Fibroblast of upper back skin (primary cell): ENCODE results near the gene CHSY1.

Experiments used
- DNase-seq: peaks from one replicate; pipeline ENCODE4 v3.0.0-alpha.2; 2013

CHSY1 gene

DNA sequence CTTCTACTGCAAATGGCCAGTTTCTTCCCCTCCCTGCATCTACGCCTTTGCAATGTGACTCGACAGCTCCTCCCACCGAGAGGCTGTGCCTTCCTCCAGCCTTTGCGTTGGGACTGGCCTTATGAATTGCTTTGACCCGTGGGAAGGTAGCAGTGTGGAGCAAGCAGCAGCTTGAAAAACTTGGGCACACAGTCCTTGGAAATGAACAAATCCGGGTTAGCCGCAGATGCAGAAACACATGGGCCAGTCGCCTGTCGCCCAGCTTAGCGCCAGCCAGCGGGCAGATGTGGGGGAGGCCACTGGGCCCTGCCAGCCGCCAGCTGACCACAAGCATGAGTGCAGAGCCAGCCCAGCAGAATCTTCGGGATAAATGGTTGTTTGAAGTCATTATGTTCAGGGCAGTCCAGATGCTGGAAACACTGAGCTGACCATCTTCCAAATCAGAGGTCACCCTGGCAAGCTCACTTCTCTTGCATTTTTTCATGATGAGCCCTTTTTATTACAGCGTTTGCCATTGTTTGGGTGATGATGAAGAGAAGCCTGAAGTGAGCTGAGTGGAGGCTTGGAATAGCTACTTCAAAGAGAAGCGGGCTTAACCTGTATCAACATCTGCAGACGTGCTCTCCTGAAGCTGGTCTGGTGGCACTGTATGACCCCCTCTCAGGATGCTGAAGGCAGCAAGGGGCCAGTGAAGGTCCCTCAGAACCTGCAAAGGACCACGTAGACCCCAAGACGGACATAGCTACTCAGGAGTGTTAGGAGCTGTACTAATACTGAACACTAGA lies 15.7 kb upstream of the CHSY1 start:
- DNase-seq, result peak; percentile 75

DNA sequence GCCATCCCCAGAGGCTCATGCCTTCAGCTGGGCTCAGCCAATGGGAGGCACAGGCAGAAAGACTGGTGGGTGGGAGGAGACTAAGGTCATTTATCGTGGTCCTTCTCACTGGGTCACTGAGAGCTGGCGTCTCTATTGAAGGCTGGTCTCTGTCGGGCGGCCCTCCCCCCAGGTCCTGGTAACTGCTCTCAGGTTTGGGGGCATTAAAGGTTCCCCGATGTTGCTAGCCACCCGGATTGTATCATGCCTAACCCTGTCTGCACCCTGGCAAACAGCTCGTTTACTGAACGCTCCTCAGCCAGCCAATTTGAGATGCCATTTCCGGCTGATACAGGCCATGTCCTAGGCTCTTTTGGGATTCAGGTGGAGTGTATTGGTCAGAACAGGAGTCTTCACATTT lies 14.9 kb upstream of the CHSY1 start:
- DNase-seq, result no peak

DNA sequence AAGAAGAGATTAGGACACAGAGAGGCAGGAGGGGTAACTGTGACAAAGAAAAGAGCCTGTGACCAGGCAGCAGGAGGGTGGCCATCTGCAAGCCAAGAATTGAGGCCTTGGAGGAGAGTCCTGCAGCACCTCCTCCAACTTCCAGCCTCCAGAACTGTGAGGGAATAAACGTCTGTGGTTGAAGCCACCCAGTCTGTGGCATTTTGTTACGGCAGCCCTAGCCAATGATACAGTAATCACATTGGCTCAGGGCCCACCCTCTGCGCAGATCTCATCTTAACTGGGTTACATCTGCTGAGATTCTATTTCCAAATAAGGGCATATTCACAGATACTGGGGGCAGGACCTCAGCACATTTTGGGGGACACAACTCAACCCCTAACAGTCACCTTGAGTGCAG lies 14.2 kb upstream of the CHSY1 start:
- peak; percentile 86 for DNase-seq

DNA sequence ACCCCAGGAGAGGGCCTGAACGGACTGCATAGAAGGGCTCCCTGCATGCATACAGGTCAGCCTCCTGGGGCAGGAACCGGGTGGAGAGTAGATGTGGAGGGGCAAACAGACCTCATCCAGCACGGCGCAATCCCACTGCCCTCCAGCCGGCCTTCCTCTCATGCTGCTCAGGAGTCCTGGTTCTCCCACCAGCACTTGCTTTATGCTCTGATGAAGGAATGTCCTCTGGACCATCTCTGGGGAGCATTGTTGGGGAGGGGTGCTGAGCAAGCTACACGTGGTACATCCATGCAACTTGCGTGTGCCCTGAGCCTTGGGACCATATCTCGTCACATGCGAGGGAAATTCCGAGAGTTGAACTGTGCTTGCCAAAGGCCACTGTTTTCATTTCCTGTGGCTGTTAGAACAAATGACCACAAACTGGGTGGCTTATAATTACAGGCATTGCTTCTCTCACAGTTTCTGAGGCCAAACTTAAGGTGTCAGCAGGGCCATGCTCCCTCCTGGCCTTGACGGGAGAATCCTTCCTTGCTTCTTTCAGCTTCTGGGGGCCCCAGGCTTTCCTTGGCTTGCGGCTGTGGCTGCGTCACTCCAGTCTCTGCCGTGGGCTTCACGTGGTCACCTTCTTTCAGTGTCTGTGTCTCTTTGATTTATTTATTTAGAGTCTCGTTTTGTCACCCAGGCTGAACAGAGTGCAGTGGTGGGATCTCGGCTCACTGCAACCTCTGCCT lies 13.2 kb upstream of the CHSY1 start:
- no peak for DNase-seq

DNA sequence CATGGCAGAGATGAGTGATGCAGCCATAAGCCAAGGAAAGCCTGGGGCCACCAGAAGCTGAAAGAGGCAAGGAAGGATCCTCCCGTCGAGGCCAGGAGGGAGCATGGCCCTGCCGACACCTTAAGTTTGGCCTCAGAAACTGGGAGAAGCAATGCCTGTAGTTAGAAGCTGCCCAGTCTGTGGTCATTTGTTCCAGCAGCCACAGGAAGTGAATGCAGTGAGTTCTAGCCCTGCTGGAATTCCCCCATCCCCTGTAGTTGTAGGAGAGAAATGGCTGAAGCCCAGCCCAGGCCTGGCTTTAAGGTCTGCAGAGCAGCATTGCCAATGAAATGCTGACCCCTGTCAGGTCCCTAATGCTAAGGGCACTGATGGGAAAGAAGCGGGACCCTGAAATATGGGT lies 12.2 kb upstream of the CHSY1 start:
- no peak for DNase-seq

DNA sequence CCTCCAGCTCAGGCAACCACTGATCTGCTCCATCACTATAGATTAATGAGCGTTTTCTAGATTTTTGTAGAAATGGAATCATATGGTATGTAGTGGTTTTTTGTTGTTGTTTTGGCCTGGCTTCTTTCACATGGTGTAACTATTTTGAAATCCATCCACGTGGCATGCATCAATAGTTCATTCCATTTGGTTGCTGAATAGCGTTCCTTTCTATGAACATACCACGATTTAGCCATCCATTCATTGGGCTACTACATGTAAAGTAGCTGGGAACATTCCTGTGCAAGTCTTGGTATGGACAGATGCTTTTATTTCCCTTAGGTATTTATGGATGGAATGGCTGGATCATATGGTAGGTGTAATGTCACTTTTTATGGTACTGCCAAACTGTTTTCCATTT lies 10.7 kb upstream of the CHSY1 start:
- no peak for DNase-seq

DNA sequence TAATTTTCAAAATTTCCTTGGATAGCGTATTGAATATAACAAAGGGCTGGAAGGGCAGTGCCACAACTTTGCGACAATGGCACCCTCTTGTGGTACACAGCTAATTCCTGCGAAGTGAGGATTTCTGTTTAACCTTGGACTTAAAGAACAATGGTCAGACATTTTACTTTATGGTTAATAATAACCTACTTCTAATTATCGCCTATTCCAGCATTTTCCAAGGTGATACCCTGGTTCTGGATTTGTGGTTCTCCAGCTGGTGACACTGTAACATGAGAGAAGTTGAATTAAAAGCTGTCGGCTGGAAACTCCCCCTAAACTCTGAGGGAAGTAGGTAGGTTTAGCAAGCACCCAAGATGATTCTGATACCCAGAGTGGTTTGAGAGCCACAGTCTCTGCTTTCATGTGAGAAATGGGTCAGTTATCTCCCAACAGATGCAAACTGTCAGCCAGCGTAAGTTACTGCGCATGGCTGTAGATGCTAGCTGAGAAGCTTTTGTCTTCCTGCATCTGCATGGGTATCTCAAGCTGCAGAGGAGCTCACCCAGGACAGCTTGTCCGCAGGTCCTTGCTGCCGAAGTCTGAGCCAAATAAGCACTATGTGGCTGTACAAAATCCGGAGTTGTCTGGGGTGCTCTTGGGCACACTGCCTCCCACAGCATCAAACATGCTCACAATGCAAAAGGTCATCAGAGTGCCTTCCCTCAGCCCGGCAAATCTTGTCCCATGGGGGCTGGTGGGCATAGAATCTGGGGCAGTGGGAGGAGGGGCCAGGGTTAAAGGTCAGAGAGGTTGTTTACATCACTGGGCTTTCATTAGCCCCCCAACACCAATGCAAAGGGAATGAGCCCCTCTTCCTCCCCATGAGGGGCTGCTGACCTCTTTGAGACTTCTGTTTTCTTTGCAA lies 6.6 kb upstream of the CHSY1 start:
- peak; percentile 72 for DNase-seq

DNA sequence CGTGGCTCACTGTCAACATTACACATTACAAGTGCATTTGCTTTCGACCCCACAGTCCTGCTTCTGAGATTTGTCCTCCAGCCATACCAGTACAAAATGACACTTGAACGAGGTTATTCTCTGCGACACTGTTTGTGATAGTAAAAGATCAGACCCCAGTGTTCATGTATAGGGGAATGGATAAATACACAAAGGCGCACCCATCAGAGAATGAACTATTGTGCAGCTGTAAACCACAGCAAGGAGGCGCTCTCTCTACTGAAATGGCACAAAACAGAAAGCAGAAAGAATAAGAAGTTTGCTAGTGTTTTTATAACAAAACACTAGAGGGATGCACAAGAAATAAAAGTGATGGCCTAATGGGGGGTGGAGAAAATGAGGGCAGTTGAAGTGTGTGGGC lies 4.9 kb upstream of the CHSY1 start:
- DNase-seq, result no peak

DNA sequence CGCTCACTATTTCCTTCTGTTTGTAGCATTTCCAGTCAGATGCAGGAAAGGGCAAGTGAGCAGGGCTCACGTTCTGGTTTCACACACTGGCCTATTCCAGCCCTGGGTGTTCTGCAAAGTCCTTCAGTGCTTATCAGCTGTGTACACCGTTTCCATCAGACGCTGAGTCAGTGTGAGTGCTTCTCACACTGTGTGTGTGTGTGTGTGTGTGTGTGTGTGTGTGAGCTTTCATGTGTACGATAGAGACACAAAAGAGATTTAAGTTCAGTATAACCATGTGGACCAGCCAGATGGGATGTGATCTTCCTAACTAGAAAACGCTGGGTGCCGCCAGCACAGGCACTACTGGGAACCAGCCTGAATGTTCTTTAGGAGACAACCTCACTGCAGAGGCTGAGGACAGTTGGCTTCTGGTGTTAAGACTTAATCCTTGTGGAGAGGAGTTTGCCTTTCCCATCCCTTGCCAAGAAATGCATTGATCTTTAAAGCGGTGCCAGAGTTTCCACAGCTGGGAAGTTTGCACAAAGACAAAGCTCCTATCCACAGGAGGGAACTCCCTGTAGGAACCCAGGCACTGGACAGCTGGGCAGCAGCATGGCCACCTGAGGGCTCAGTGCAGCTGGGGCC lies 3.9 kb upstream of the CHSY1 start:
- peak; percentile 53 for DNase-seq

DNA sequence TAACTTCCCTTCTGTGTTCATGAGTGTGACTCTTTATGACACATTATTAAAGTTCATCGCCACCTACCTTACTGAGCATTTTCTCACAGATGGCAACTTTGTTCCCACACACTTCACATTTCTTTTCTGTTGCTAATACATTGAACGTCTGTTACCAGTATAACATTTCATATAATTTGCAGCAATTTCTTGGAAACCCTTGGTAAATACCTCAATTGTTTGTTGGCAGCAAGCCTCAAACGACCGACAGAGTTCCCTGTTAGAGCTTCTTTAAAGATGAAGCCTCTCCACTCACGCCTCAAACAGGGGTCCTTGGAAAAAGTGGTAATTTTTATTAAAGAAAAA lies 3.2 kb upstream of the CHSY1 start:
- DNase-seq, result no peak

DNA sequence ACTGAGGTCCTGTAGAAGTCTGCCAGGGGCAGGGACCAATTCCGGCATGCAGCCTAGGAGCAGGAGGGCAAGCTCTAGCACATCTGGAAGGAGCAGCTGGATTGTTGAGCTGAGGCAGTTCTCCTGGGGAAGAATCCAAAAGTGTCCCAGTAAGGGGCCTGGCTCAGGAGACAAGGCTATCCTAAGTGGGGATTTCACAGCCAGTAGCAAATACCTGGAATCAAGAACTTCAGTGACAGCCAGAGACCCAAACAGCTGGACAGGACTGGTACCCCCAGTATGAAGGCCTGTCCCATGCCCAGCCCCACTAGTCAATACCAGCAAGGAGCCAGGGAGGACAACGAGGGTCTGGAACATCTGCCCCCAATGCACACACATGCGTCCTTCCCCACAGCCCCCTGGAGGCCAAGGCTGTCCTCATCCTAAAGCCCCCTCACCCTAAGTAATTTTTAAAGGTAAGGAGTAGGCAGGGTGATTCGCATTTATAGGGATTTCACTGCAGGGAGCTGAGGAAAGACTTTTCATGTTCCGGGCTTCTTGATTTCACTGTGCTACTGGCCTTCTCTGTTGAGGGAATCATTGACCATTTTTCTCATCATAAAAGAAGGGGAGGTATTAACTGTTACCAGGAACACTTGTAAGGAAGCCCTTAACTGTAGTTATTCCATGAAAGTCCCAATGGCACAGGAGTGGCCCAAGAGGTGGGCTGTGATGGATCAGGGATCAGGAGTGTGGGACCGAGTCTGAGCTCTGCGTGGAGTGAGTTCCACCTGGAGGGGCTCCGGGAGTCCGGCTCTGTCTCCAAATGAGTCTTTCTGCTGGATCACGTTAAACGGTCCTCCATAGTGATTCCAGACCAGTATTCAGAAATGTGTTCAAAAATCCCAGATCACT lies 2.6 kb upstream of the CHSY1 start:
- no peak for DNase-seq

DNA sequence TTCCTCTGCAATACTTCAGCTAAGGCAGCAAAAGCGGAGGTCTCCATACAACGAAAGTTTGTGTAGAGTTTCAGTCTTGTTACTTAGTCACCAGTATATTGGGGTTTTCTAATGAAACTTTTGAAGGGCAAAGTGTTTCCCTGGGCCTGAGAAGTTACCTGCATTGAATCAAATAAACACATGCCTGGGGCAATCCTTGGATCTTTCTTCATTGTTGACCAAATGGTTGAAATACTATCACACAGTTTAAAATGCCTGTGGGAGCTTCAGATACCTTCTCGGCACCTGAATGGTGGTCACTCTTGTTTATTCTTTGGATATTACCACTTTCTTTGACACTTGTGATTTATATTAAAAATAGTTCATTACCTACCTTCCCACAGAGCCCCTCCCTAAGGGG lies 988 bp upstream of the CHSY1 start:
- no peak for DNase-seq

DNA sequence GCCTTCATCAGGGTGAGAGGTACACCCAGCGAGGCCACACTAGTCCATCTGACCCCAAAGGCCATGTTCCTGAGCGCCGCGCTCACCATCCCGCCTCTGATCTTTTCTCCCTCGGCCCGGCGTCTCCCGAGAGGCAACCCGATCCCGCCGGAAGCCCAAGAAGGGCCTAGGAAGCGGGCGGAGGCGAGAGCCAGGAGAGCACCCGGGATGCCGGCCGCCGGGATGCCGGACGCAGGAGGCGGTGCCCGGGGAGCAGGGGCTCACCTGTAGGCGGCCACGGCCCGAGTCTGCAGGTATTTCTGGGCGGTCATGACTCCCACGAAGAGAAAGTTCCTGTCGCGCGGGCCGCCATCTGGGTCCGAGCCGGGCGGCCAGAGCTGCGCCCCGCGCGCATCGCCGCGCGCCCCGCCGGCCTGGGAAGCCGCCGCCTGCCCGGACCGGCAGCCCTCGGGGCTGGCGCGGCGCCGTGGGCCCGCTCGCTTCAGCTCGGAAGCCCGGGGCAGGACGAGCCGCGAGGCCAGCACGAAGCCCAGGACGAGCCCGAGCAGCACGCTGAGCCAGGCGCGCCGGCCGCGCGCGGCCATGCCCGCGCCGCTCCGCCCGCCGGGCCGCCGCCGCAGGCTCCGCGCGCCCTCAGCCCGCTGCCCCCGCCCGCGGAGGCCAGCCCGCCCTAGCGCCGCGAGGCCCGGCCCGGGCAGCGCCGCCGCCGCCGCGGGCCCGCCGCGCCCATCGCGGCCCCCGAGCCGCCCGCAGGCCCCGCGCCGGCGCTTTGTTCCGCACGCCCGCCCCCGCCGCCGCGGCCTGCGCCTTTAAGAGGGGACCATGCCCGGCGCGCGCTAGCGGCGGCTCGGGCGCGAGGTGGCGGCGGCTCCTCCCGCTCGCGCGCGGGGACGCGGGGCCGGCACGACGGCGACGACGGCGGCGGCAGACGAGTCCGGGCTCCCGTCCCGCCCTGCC lies 697 bp downstream of the CHSY1 start:
- no peak for DNase-seq

DNA sequence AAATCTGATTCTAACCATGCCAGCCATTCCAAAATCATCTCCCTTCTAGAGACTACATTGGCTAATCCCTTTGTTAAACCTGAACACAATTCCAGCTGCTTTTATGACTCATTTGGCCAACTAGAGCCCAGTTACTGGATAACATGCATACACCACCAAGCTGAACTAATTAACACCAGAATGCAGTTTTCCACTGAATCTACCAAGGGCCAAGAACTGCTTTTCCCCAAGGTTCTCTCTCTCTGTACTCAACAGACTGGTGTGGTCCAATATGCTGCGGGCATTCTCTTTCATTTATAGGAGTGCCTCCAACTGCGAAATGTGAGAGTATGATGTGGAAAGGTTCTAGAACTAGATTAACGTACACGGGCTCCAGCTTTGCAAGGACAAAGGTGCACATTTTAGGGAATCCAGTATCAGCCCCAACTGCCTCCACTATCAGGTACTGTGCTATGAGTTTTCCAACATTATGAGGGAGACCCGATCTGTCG lies 1.5 kb downstream of the CHSY1 start:
- peak; percentile 84 for DNase-seq

DNA sequence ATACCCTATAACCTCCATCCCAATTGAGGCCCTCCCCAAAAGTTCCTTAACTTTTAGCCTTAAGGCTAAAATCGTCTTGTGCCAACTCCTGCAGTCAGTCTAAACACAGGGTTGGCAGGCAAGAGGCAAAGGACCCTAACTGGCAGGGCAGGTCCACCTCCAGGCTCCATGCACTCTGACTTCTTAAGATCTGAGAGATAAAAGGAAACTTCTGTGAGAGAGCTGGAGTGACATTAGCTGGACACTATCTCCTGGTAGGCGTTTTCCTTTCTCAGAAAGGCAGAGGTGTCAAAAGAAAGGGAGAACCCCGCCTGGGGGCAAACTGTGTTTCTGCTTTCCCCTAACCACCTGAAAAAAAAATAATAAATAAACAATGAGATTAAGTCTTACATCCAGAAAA lies 3.6 kb downstream of the CHSY1 start:
- no peak for DNase-seq

DNA sequence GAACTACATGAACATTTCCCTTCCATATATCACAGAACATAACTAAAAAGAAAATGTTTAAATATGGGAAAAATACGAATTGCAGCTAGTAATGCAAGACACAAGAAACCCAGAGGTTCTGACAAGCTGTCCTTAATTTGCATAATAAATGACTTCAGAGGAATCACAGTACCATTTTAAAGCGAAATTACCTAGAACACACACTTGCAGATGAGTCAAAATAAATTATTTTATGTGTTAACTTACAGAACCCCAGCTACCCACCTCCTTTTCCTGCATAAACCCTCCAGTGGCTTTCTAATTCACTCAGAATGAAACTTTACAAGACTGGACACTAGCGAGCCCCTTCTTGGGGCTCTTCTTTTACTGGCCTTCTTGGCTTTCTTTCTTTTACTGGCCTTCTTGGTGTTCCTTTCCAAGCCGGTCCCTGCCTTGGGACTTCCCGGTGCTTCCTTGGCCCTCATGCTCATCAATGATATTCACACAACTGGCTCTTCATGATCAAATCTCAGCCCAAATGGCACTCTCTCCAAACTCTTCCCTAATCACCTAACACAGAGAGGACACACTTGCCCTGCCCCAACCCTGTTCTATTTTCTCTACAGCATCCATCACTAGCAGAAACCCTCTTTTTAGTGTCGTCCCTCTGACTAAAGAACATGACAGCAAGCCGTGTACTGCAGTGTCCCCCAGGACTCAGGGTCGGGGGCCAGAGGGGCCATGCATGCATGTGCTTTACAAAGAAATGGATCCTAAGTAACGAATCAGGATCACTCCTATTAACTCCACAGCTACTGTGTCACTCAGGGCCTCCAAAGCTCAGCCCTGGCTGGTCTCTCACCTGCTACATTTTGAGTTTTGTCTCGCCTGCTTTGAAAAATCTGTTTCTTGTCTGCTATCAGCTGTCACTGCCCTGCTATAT lies 4.8 kb downstream of the CHSY1 start:
- no peak for DNase-seq

DNA sequence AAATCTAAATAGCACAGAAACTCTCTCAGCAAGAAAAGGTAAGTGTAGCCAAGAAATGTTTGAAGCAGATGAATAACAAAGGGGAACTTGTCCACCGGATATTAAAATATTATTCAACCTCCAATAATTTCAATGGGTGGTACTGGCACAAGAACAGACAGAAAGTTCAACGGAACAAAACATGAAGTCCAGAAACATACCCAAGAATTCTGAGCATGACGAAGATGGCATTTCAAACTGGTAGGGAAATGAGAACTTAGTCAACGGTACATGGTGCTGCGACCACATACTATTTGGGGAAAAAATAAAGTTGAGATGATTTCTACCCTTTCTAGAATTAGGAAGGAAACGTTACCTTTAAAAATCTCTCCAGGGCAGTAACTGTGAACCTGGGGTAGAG lies 5.5 kb downstream of the CHSY1 start:
- DNase-seq, result no peak

DNA sequence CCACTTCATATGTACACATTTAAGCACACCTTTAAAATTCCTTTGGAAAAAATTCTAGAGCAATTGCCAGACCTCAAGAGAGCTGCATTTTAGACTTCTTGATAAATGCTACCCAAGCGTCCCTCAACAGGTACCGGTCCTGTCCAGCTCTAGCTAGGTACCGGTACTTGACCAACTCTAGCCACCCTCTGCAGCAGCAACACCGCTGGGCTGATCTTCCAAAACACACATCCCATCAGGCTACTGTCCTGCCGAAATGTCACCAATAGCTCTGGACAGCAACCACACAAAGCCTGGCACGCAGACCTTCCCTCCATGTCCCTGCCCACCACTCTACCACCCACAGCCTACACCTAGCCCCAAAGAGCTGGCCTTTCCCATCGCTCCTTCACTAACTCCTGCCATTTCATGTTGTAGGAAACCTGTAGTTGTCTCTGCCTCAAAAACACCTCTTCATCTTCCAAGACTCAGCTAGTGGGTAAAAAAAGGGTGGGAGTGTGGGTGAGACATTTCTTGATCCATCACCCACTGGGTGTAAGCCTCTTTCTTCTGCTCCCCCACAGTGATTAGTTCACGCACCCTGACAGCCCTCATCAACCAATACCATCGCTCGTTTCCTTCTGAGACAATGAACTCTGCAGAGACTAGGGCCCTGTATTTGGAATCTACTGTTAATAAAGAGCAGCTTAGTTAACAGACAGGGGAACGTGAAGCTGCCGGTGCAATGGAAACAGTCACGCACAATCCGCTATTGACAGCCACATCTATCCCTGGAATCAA lies 6.8 kb downstream of the CHSY1 start:
- no peak for DNase-seq
